OCI-LY3 (cell line): ENCODE results near the gene CLCN5.

Source experiments
- CTCF ChIP-seq: fragments of 200-600, 300-600 bp; sonication (generic); IDR thresholded peaks from 2 replicates; pipeline ENCODE4 v1.5.1; 2014; ENCODE audit warnings: antibody characterized with exemption, low read length, low read depth
- EZH2phosphoT487 ChIP-seq: fragments of 200-600 bp; shearing (Covaris generic); IDR thresholded peaks from 2 replicates; pipeline ENCODE4 v1.6.1; 2018; ENCODE audit warnings: antibody characterized with exemption, mixed run types, low read depth

GRCh38 chrX:49912861-49913260 lies 9.5 kb upstream of the CLCN5 start:
- TF ChIP-seq CTCF, result no peak
- no peak for TF ChIP-seq EZH2phosphoT487
